Effector memory CD8-positive, alpha-beta T cell (primary cell): Measurements from ENCODE around the gene COL11A1.
"Not testable (repeated sequence)": the region's sequence is repeated elsewhere in the genome, so short reads cannot be mapped to it uniquely, and the experiment has no call there.

Source experiments
- ATAC-seq: fragments of 150-1000 bp; cut with Tn5 transposase; replicated peaks from 2 replicates; pipeline ENCODE4 v1.10.0; 2021; ENCODE audit warnings: mild to moderate bottlenecking, moderate library complexity
- DNase-seq, 3 experiments: peaks; one replicate each; pipeline ENCODE4 v3.0.0; 2021
- H3K27ac Mint-ChIP-seq, 2 donors: one replicate each; pipeline ENCODE4 v1.8.0; 2022; ENCODE audit warnings: mild to moderate bottlenecking in 2 of 2, mixed read lengths in 2 of 2, moderate library complexity in 2 of 2
- H3K27me3 Mint-ChIP-seq, 2 donors: one replicate each; pipeline ENCODE4 v1.8.0; 2022; ENCODE audit warnings: mixed read lengths in 2 of 2
- H3K36me3 Mint-ChIP-seq: one replicate; pipeline ENCODE4 v1.8.0; 2022; ENCODE audit warnings: mild to moderate bottlenecking, moderate library complexity, mixed read lengths; ENCODE audit not compliant: insufficient read depth
- H3K4me1 Mint-ChIP-seq, 2 donors: one replicate each; pipeline ENCODE4 v1.8.0; 2022; ENCODE audit warnings: low read depth in 2 of 2, mixed read lengths in 2 of 2
- H3K4me3 Mint-ChIP-seq, 2 donors: one replicate each; pipeline ENCODE4 v1.8.0; 2022; ENCODE audit warnings: mild to moderate bottlenecking in 2 of 2, mixed read lengths in 2 of 2, moderate library complexity in 2 of 2
- H3K9me3 Mint-ChIP-seq, 2 donors: one replicate each; pipeline ENCODE4 v1.8.0; 2022; ENCODE audit warnings: mixed read lengths in 2 of 2

COL11A1 gene

DNA sequence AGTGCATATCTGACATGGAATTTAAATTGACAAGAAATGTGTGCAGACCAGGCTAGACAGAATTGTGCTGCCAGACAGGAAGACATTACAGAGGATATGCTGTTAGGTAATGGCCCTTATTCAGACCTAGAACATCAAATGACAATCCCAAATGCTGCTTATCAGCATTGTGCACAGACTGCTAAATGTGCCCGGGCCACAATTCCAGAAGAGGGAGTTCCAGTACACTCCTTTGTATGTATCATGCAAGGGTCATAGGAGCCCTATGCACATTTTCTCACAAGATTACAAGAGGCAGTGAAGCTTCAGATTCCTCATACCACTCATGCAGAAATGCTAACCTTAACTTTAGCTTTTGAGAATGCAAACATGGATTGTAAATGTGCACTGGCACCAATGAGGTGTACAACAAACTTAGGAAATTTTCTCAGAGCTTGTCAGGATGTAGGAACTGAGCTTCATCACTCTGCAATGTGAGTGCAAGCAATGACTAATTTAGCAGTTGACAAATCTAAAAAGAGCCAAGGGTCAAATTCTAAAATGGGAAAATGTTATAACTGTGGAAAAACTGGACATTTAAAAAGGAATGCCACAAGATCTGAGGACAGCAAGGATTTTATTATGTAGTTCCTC, 273.5 kb downstream of the COL11A1 start:
- Mint-ChIP-seq H3K36me3 (no peaks in the 10 kb centered on the region), H3K4me3 (no peak overlapping the region), H3K27ac (no peak overlapping the region), H3K4me1 (no peaks in the 10 kb centered on the region), H3K9me3 (peaks cover 0 to 4% of the 10 kb centered on the region in 2 donors), H3K27me3 (no peaks in the 10 kb centered on the region)
- DNase-seq (no peak), ATAC-seq (no peak)

- DNase-seq (no peak), ATAC-seq (no peak)
- no peaks in the 10 kb centered on the region for H3K4me1 Mint-ChIP-seq
- H3K9me3 Mint-ChIP-seq: peaks cover 6 to 11% of the 10 kb centered on the region in 2 donors
- no peak overlapping the region for H3K4me3 Mint-ChIP-seq
- H3K36me3 Mint-ChIP-seq: no peaks in the 10 kb centered on the region
- H3K27me3 Mint-ChIP-seq: no peaks in the 10 kb centered on the region
- H3K27ac Mint-ChIP-seq: no peak overlapping the region
These were observed 275.2 kb downstream of the COL11A1 start for GRCh38 chr1:102833151-102833550.

- H3K4me3 Mint-ChIP-seq, H3K36me3 Mint-ChIP-seq, H3K4me1 Mint-ChIP-seq, DNase-seq, ATAC-seq, H3K27me3 Mint-ChIP-seq, H3K27ac Mint-ChIP-seq: not testable (repeated sequence)
- peaks cover 10 to 19% of the 10 kb centered on the region in 2 donors for H3K9me3 Mint-ChIP-seq
These were observed 281.6 kb downstream of the COL11A1 start for GRCh38 chr1:102826706-102827105.
